ENCODE results near the gene INO80D.
"Not testable (repeated sequence)": the region's sequence is repeated elsewhere in the genome, so short reads cannot be mapped to it uniquely, and the experiment has no call there.

Gene INO80D

DNA sequence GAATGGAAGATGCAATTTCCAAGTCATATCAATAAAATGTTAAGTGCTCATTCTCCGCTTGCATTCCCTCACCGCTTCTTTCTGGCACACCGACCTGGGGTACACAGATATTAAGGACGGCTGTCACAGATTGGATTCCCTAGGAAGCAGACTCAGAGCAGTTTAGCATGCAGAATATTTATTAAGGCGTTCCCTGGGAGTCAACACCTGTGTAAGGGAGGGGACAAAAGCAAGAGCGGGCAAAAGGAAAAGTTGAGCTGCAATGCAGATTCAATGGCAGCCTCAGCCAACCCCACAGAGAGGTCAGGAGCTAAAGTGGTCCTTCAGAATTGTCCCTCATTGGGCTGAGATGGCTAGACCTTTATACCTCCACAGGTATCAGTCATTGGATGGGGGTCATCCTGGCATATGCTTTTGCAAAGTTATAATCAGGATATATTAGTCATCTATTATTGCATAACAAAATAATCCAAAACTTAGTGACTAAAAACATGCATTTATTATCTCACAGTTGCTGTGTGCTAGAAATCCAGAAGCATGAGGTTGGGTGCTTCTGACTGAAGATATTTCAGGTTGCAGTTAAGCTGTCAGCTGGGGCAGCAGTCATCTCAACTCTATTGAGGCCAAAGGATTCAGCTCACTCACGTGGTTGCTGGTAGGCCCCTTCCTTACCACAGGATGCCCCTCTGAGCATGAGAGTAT, 27.0 kb upstream of the INO80D start:
- no peak overlapping the region for H3K4me3 ChIP-seq (replicated peaks; ENCODE audit: low read depth, low read length)
- TF ChIP-seq, protein P1, sequence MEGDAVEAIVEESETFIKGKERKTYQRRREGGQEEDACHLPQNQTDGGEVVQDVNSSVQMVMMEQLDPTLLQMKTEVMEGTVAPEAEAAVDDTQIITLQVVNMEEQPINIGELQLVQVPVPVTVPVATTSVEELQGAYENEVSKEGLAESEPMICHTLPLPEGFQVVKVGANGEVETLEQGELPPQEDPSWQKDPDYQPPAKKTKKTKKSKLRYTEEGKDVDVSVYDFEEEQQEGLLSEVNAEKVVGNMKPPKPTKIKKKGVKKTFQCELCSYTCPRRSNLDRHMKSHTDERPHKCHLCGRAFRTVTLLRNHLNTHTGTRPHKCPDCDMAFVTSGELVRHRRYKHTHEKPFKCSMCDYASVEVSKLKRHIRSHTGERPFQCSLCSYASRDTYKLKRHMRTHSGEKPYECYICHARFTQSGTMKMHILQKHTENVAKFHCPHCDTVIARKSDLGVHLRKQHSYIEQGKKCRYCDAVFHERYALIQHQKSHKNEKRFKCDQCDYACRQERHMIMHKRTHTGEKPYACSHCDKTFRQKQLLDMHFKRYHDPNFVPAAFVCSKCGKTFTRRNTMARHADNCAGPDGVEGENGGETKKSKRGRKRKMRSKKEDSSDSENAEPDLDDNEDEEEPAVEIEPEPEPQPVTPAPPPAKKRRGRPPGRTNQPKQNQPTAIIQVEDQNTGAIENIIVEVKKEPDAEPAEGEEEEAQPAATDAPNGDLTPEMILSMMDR (IDR thresholded peaks at IDR 0.05; ENCODE audit: low read depth, low read length, missing control alignments): no peak

GRCh38 chr2:206112108-206112507, 26.1 kb upstream of the INO80D start:
- DNase-seq (ENCODE audit: extremely low read depth, low read depth): no peak
- no peak overlapping the region for H3K4me3 ChIP-seq (replicated peaks; ENCODE audit: low read depth, low read length)
- TF ChIP-seq, protein P1 (IDR thresholded peaks at IDR 0.05; ENCODE audit: low read depth, low read length, missing control alignments): no peak

More for the DNA sequence above, 27.0 kb upstream of the INO80D start:
- DNase-seq (ENCODE audit: extremely low read depth, low read depth): no peak

GRCh38 chr2:206108713-206109112, 22.7 kb upstream of the INO80D start:
- TF ChIP-seq, protein P1 (IDR thresholded peaks at IDR 0.05; ENCODE audit: low read depth, low read length, missing control alignments): no peak
- H3K4me3 ChIP-seq (replicated peaks; ENCODE audit: low read depth, low read length): no peak overlapping the region
- no peak for DNase-seq (ENCODE audit: extremely low read depth, low read depth)

- no peak for DNase-seq (ENCODE audit: extremely low read depth, low read depth)
- TF ChIP-seq, protein P1 (IDR thresholded peaks at IDR 0.05; ENCODE audit: low read depth, low read length, missing control alignments): no peak
- H3K4me3 ChIP-seq (replicated peaks; ENCODE audit: low read depth, low read length): no peak overlapping the region
Measured at GRCh38 chr2:206105541-206105940, 19.6 kb upstream of the INO80D start.

GRCh38 chr2:206105038-206105437, 19.1 kb upstream of the INO80D start:
- TF ChIP-seq, protein P1 (IDR thresholded peaks at IDR 0.05; ENCODE audit: low read depth, low read length, missing control alignments): no peak
- no peak for DNase-seq (ENCODE audit: extremely low read depth, low read depth)
- H3K4me3 ChIP-seq (replicated peaks; ENCODE audit: low read depth, low read length): no peak overlapping the region

DNA sequence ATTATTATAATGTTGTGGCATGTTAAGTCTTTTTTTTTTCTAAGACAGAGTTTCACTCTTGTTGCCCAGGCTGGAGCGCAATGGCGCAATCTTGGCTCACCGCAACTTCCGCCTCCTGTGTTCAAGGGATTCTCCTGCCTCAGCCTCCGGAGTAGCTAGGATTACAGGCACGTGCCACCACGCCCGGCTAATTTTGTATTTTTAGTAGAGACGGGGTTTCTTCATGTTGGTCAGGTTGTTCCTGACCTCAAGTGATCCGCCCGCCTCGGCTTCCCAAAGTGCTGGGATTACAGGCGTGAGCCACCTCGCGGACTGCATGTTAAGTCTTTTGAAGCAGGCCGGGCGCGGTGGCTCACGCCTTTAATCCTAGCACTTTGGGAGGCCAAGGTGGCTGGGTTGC, 12.9 kb upstream of the INO80D start:
- not testable (repeated sequence) for DNase-seq (ENCODE audit: extremely low read depth, low read depth); H3K4me3 ChIP-seq (replicated peaks; ENCODE audit: low read depth, low read length)

- TF ChIP-seq, protein P1 (IDR thresholded peaks at IDR 0.05; ENCODE audit: low read depth, low read length, missing control alignments): no peak
- H3K4me3 ChIP-seq (replicated peaks; ENCODE audit: low read depth, low read length): no peak overlapping the region
- DNase-seq (ENCODE audit: extremely low read depth, low read depth): no peak
Measured at GRCh38 chr2:206098471-206098870, 12.5 kb upstream of the INO80D start.
